HG03097 (cell line): ENCODE results near the gene GNG7.

ENCODE experiments used
- ATAC-seq: cut with Tn5 transposase; IDR thresholded peaks from one replicate; pipeline ENCODE4 v1.9.1; 2021; ENCODE audit not compliant: unreplicated experiment, low FRiP score

The GNG7 gene

DNA sequence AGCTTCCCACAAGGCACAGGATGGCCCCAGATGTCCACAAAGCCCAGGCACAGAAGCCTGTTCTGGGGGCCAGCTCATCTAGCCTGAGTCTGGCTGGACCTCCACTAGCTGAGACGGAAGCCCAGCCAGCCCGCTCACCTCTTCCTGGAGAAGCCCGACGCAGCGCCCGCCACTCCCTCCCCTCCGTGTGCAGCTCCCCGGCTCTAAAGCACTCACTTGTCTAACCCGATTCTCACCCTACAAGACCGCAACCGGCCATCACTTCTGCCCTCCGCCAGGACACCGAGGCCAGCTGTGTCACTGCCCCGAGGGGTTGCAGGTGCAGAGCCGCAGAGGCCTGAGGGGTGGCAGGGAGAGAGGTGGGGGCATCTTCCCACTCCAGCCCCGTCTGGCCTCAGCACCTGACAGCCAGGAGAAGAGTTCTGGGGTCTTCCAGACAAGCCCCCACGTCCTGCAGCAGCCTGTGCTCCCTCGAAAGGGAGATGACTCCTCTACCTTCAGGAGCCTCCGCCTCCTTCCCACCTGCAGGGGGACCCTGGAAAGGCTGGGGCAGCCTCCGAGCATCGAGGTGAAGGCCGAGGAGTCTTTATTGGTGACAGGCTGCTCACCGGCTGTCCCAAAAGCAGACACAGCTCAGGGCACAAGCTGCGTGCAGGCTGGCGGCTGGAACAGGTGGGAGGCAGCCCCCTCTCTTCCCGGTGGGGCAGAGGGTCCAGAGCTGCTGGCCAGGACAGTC, 24.6 kb upstream of the GNG7 start:
- no peak for ATAC-seq

DNA sequence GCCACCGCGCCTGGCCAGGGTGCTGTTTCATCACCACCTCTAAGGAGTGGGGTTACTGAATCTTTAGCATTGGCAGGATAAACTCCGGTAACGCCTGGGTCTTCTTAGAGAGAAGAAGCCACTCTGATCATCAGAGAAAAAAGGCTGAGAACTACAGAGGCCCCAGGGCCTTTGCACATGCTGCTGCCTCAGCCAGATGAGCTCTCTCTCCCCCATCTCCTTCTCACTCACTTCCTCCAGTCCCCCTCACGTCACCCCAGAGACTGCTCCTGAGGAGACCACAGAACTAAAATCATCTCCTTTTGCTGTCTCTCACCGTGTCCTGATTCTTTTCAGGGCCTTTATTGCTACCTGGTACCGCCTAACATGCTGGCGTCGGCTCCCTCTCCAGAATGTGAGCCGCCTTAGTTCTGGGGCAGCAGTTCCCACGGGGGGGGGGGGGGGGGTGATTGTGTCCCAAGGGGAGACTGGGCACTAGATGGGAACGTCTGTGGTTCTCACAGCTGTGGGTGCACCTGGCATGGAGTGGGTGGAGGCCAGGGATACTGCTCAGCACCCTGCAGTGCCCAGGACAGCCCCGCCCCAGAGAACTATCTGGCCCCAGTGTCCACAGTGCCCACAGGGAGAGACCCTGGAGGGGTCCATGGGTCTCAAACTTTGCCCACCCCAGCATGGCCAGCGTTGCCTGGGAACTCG, 23.8 kb upstream of the GNG7 start:
- no peak for ATAC-seq

DNA sequence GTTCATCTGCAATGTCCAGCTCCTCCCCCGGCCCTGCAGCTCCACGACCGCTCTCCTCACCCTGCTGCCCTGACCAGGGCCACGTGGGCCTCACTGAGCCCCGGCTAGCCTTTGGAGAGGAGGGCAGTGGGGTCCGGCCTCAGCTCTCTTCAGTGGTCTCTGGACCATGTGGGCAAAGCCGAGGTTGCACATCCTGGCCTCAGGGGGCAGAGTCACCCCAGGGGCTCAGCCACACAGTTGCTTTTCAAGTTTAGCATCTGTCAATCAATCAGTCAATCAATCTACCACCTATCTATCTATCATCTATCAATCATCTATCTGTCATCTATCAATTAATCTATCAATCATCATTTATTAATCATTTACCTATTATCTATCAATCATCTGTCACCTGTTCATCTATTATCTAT, 21.7 kb upstream of the GNG7 start:
- no peak for ATAC-seq

DNA sequence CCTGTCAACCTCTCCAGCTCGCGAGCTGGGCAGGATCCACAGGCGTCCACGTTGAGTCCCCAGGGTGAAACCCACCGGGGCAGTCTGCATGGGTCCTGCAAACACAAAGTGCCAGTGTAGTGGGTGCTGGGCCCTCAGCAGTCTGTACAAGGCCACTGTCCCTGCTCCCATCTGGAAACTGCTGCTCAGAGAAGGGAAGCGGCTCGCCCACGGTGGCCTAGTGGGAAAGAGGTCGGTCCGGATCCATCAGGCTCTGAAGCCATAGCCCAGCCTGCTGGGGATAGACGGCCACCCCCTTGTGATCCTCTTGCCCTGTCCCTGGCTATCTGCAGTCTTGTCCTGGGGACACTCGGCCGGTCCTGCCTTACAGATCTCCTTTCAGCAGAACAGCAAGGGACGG, 21.3 kb upstream of the GNG7 start:
- no peak for ATAC-seq

DNA sequence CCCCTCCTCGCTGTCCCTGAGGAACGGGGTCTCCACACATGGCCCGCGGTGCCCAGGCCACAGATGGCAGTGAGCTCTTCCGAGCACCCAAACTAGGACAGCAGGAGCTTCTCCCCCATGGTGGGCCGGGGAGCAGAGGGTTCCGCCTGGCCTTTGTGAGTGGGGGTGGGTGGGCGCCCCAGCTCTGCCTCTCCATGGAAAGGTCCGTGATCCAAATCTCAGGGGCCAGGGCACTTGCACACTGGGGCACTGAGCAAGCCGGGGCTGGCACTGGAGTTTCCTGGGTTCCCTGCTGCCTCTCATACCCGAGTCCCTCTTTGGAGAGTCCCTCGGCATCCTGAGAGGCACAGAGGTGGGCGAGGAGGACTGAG, 20.8 kb upstream of the GNG7 start:
- no peak for ATAC-seq

DNA sequence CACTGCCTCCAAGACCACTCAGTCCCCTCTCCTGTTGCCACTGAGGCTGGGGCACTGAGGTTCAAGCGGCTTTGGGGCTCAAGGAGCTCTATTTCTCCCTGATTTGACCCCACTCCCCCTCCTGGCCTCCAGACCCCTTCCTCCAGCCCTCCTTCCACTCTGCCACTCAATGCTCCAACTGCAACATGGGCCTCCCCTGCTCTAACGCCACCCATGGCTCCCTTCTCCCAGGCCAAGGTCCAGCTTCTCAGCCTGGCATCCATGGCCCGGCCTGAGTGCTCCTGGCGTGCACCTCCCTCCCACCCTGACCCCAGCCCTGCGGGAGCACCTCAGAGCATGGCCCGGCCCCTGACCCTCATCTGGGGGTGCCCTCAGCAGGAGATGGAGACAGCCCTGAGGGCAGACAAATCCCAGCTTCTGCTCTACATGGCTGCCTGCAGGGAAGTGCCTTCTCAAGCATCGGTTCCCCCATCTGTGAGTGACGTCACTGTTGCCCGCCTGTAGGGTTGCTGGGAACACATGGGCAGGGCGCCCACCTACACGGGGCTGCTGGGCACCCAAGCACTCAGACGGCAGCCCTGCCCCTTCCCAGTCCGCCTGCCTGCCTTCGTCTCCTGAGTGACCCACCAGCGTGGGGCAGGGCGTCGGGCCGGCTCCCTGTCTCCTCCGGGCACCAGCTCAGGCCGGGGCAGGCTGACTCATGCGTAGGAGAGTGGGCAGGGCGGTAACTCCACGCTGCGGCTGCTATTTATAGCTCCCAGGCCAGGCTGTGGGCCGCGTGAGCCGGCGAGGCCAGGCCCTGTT, 20.2 kb upstream of the GNG7 start:
- ATAC-seq, result no peak

DNA sequence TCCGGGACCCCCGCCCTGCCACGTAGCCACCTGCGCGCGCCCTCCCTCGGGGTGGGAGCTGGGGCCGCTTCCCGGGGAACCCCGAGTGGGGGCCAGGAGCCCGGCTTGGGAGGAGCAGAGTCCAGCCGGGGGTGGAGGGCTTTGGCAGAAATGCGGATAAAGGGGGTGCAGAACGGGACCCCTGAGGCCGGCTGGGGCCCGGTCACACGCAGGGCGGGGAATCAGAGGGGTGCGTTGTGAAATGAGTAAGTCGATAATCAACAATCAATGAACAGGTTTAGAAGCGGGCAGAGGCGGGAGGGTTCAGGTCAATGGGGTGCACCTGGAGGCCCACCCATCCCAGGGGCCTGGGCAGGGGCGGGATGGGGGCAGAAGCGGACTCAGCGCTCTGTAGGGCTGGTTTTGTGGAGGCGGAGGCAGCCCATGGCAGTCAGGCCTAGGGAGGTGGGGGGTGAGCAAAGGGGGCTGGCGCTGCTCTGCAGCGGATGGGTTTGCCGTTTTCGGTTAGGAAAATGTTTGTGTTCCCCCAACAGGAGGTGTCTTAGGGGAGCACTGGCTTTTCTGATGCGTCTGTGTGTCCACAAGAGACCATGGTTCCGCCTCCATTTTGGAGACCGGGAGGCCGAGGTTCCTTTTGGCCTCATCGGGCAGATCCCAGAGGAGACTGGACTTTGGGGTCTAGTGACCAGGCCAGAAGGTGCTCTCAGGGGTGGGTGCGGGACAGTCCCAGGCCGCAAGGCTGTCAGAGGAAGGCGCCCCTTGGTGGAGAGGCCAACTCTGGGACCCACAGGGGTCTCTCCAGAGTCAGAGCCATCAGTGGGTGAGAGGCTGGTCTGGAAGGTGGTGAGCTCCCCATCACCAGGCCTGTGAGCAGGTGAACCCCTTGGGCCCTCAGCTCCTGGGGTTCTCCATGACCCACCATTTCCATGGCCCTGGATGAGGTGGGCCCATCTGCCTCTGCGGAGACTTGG, 19.4 kb upstream of the GNG7 start:
- no peak for ATAC-seq

DNA sequence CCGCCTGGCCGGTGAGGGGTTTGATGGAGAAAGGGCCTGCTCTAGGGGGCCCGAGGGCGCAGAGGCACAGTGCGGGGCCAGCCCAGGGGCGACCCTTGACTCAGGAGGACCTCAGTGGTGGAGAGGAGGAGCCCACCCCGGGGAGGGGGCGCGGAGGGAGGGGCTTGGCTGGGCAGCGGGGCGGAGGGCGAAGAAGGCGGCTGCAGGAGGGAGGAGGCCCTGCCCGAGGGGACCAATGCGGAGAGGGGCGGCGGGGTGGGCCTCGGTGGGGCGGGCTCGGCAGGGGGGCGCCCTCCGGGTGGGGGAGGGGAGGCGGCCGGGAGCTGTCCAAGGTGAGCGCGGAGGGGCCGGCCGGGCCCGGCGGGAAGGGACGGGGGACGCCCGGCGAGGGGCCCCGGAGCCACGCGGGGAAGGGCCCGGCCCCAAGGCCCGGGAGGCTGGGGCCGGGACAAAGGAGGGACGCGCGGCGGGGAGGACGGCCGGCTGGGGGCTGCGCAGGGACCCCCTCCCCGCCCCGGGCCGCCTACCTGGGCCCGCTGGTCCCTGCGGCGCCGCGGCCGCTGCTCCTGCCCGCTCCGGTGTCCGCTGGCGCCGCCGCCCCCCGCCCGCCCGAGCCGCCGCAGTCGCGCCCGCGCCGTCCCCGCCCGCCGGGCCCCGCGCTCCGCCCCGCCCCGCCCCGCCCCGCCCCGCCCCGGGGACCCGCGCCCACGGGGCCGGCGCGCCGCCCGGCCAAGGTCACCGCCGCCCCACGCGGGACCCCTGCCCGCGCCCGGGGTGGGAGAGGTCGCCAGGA, 18.5 kb upstream of the GNG7 start, which contains the start of gene DIRAS1:
Gene DIRAS1 (minus strand): TSS at position 596 of the 793 bp plus-strand sequence. CDS start 3,566 bp downstream, outside the sequence.
- no peak for ATAC-seq

DNA sequence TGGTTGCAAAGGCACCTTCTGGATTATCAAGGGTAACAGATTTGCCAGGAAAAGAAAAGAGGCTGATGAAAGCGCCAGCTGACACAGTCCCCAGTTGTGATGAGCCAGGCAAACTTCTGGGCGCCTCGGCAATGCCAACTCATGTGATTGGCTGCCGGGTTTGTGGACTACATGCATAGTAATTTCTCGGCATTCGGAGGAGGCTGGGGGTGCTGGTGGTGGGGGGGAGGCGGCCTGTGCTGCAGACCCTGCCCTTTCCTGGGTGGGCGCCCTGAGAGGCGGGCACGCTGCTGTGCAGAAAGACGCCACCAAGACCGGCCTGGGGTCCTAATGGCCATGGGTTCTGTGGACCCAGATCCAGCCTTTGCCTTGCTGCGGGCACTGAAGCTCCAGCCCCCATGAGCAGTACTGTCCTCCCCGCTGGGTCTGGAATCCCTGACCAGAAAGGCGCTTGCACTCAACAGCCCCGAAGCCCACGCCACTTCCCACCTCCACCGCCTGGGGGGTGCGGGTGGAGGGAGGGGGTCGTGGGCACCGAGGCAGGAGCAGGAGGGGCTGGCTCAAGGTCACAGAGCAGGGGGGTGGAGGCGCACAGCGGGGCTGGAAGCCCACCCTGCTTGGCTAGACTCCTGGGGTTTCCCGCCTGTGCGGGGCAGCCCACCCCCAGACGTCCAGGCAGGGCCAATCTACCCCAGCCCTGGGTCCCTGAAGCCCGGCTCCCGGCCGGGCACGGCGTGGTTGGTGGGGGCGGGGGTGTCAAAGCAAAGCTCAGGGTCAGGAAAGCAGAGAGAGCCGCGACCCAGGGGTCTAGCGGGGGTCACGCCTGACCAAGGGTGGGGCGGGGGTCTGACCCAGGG, 17.7 kb upstream of the GNG7 start:
- no peak for ATAC-seq

DNA sequence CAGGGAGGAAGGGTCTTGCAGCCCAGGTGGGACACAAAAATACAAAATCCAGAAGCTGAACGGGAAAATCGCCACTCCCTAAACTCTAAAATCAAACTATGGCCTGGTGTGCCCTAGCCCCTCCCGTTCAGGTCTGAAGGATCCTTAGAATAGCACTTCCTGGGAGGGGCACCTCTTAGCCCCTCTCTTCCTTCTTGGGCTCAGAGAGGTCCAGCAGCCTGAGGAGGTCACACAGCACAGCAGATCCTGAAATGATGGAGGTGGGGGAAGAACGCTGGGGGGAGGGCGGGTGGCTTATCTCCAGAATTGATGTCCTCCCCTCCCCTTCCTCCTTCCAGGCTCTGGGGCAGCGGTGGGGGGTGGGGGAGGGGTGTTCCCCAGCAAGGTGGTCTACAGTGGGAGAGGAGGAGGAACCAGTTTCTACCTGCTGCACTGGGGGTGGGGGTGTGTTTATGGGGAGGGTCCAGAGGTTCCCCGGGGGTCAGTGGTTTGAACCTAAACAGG, 16.8 kb upstream of the GNG7 start:
- no peak for ATAC-seq

DNA sequence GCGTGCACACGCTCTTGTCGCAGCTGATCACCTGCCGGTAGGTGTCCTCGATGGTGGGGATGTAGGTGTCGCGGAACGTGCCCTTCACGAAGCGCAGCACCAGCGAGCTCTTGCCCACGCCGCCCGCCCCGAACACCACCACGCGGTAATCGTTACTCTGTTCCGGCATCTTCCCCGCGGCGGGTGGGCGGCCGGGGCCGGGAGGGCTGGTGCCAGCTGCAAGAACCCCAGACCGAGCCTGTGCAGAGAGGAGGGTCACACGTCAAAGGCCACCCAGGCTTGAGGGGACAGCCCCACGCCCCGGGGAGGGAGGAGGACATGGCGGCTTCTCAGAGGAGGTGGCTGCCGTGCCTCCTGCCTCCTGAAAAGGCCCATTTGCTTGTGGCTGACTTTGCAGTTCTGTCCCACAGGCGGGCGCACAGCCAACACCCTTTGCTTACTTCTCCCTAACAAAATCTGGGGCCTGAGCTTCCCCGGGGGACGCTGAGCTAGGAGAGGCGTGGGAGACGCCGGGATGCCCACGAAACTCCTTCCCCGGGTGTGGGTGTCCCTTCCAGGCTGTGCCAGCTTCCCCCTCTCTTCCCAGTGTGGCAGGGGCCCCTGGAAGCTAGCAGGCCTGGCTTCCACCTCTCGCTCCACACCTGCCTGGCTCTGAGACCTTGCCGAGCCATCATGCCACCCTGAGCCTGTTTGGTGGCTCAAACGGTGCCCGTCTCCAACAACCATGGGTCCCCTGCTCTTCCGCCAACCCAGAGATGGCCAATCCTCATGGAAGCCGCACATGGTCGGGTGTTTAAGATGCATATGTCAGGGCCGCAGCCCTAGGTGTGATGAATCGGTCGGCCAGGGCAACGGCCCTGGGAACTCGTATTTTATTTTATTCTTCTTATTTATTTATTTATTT, 15.4 kb upstream of the GNG7 start:
- ATAC-seq, result no peak

DNA sequence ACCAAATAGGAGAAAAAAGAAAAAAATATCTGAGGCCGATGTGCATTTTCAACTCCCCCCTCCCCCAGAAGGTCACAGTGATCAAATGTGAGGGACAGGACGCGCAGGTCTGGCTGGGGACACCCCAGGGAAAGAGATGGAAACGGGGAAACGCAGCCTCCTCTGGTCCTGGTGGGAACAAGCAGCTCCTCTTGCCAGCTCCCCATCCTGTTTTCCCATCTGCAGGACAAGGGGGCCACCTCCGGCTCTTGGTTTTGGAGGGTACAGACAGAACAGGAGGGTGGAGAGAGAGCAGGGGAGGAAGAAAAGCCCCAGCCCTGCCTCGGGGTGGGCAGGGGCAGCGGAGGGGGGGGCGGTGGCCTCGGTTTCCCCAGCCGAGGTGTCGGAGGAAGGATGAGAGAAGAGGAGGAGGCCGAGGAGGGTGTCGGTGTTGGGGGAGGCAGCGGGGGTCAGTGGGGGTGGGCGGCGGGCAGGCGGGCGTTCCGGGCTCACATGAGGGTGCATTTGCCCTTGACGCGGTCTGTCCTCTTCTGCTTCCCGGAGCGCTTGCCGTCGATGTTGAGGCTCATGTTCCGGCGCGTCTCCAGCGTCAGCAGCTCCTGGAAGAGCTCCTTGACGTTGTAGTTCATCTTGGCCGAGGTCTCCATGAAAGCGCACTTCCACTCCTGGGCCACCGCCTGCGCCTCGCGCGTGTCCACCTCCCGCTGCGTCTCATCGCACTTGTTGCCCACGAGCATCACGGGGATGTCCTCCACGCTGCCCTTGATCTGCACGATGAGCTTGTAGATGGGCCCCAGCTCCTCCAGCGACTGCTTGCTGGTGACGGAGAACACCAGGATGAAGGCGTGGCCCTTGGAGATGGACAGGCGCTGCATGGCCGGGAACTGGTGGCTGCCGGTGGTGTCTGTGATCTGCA, 14.5 kb upstream of the GNG7 start:
- no peak for ATAC-seq

DNA sequence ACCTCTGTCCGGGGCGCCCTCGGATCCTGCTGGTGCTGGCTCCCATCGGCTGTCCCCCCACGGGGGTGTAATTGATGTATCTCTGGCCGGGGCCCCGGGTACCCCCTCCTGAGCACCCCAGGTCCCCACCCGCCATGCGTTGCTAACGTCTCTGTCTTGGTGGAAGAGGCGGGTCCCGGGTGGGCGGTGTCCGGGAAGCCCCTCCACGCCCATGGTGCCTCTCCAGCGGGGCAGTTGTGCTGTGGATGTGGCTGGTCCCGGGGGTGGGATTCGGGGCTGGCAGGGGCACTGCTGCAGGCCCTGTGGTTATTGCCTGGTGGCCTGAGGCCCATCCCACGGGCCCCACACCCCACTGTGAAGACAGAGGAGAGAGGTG, 13.8 kb upstream of the GNG7 start:
- ATAC-seq, result no peak

DNA sequence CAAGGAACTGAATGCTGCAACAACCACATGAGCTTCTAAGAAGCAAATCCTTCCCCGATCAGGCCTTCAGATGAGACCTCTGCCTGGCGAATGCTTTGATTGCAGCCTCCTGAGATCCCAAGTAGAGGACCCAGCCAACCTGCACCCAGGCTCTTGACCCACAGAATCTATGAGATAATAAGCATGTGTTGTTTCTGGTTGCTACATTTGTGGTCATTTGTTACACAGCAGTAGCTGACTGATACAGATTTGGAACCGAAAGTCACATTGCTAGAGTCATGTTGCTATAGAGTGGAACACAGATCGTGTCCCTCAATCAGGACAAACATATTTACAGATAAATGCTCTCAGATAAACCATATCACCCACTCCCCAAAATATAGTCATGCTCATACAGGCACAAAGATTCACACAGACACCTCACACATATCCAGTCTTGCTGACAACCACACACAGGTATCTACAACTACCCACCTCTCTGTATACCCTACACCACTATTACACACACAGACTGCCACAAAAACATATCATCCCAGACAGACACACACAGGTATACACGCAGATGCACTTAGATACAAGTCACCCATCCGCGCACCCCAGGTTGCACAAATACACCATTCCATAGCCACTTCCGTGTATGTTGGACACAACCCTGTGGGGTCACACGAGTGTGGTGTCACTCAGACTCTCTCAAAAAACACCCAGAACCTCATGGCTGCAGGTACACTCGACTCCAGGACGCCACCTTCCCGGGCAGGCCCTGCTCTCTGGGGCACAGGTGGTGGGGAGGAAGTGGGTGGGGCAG, 13.2 kb upstream of the GNG7 start:
- no peak for ATAC-seq

DNA sequence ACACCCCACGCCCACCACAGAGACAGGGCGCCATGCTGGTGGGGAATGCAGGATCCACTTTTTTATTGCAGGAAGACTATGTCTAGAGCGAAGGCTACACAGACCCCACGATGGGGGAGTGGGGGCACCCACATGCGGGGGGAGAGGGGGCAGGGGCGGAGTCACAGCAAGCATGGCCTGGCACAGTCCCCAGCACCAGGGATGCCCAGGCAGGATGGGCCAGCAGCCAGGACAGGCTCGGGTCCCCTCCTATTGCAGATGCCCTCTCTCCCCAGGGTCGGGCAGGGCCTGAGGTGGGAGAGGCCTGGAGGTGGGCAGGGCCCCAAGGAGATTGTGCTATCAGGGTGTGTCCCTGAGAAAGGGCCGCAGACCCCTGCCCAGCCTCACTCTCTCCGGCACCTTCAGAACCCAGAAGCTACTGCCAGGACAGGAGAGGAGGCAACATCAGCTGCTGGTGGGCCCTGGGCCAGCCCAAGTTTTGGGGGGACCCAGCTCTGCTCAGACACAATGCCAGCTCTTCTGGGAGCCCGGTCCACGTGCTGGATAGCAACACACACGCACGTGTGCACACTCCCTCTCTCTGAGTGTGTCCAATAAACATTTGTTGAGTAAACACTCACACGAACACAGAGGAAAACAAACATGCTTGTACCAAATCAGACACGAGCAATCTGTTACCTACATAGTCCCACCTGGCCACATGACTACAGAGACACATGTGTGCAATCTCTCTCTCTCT, 12.2 kb upstream of the GNG7 start:
- no peak for ATAC-seq
